ENCODE measurements around the gene CD38.
A peak's percentile ranks its signal among the peaks of the same experiment; 100 is the strongest.
"Not testable (repeated sequence)": the region's sequence is repeated elsewhere in the genome, so short reads cannot be mapped to it uniquely, and the experiment has no call there.

Gene CD38

DNA sequence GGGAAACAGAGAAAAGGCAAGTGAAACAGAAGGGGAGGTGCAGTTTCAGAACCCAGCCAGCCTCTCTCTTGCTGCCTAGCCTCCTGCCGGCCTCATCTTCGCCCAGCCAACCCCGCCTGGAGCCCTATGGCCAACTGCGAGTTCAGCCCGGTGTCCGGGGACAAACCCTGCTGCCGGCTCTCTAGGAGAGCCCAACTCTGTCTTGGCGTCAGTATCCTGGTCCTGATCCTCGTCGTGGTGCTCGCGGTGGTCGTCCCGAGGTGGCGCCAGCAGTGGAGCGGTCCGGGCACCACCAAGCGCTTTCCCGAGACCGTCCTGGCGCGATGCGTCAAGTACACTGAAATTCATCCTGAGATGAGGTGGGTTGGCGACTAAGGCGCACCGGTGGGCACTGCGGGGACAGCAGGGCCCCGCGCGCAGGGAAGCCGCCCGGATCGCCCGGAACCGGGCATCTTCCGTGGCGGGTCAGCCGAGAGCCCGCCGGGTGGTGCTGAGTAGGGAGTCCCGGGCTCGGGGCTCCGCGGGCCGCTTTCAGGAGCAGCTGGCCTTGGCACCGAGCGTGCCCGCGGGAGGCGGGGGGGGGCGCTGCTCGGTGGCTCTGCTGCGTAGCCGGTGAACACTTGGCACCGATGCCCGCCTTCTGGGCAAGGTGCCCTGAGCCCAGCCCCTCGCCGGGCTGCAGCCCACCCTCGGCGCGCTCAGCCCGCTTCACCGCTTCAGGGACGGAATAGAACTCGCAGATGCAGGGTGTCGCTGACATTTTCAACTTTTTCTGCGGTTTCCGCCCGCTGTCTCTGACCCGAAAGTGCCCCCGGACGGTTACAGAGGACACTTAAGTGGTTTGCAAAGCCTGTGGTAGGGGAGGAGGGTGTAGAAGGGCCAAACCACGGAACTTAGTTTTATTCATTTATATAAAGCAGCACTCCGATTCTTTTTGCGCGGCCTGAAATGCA lies at the start of gene CD38:
TSS of gene CD38 (plus strand) at position 40 of the 953 bp plus-strand sequence. CDS start at position 127, 87 bp downstream.
- DNase-seq: peak; percentile 17

DNA sequence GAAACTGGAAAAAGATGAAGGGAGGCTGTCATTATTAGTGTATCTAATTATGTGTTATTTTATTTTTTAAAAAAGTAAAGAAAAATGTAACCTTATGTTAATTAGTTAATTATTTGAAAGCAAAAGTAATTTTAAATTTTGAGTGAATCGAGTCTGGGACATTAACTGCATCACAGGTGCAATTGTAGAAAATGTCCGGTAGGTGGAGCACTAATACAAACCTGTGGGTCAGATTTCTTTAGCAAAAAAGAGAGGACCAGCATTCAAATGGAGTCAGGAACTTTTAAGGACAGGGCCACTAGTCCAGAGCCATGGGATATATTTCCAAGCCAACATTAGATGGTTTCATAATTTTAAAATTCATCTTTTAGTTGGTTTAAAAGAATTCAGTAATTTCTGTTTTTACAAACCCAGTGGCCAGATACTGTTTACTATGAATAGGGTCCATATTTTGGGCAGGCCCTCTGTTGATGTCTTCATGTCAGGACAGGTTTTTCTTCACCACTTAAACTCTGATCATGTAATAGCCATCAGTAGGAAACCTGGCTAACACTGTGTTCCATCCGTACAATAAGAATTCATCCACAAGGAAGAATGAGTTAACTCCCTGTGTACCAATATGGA lies 48.1 kb upstream of the CD38 start:
- DNase-seq: peak; percentile 67

DNA sequence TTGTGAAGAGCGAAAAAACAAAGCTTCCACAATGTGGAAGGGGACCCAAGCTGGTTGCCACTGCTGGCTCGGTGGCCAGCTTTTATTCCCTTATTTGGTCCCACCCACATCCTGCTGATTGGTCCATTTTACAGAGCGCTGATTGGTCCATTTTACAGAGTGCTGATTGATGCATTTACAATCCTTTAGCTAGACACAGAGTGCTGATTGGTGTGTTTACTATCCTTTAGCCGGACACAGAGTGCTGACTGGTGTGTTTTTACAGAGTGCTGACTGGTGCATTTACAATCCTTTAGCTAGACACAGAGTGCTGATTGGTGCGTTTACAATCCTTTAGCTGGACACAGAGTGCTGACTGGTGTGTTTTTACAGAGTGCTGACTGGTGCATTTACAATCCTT lies 45.1 kb upstream of the CD38 start:
- not testable (repeated sequence) for DNase-seq

DNA sequence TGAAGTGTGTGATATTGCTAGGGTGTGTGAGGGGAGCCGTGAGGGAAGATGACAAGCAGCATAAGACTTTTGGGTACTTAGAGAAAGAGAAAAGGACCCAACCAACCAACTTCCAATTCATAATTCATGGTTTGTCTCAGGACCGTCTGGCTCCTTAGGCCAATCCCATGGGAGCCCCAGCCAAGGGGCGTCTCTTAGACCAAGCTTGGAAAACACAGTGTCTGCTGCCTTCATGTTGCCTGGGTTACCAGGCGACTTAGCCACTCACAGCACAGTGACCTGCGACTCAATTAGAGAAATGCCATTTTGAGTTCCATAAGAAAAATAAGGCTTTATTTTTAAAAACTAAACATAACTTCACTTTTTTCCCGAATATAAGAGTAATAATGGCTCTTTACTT lies 42.6 kb upstream of the CD38 start:
- DNase-seq: no peak

DNA sequence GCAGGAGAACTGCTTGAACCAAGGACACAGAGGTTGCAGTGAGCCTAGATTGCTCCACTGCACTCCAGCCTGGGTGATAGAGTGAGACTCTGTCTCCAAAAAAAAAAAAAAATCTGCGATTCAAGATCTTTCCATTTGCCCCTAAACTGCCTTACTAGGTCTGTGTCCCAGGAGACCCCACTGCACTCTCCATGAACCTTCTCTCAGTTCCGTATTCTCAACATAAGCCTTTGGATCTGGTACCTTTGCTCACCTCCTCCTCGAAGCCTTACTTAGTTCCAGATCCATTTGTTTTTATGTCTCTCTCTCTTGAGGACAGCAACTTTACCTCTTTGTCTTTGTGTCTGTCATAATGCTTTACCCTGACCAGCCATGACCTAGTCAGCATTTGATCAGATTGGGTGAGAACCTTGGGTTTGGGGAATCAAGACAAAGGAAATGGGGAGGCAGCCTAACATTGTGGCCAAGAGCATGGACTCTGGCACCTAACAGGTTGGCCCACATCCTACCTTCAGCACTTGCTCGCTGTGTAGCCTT lies 41.5 kb upstream of the CD38 start:
- DNase-seq: no peak

DNA sequence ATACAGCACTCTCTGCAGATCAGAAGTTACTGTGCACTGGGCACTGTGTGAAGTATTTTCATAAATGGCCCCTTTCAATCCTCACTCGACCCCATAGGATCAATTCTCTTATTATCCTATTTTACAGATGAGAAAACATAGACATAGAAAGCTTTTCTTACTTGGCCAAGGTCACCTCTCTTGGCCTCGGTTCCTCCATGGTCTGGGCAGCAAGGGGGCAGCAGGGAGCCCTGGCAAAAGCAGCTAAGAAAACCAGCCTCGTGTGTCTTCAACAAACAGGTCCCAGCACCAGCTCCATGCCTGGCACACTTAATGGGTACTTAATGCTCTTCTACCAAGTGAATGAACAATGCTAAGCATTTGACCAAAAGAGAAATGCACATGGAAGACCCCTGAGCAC lies 40.9 kb upstream of the CD38 start:
- DNase-seq: no peak

DNA sequence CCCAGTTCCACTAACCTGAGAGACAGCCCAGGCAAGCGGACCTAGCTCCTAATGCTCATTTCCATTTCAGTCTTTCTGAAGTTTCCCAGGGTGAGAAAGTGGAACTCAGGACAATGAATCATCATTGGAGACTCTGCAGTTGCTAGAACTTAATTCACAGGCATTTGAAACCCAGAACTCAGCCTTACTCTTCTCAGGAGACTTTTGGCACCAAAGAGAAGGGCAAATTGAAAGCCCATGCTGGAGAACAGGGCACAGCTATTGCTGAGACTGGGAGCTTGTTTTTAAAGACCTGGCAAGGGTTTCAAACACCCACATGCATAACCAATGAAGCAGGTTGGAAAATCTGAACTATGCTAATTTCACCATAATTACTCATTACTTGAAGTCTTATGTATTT lies 39.3 kb upstream of the CD38 start:
- no peak for DNase-seq

DNA sequence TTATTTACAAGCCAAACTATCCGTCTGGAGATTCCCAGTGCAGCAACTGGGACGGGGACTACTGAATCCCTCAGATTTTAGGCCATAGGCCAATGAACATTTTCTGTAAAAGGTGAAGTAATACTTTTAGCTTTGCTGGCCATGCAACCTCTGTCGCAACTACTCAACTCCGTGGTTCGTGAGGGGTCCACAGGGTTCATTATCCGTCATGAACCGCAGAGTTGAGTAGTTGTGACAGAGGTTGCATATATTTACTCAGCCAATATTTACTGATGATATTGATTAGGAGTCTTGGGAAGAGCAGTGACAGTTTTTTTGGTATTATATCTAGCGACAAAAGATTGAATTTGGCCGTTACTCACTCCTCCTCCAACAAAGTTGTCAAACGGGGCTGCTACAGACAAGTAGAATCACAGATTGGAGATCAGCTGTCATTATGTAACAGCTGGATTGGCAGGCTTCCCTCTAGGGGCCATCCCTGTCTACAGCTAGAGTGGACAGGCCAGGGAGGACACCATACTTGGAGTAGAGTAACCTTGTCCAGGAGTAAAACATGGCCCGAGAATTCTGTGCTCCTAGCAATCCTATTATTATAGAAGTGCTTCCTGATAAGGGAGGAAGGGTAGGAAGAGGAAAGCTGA lies 37.2 kb upstream of the CD38 start:
- DNase-seq: no peak

DNA sequence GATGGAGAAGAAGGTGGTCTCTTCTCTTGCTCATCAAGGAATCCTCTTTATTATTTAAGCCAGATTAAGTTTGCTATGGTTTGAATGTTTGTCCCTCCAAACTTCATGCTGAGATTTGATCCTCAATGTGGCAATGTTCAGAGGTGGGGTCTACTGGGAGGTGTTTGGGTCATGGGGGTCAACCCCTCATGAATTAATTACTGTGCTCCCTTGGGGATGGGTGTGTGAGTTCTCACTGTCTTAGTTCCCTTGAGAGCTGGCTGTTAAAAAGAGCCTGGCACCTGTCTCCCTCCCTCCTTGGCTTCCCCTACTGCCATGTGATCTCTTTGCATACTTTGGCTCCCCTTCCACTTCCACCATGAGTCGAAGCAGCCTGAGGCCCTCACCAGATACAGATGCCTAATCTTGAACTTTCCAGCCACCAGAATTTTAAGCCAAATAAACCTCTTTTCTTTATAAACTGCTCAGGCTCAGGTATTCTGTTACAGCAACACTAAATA lies 36.0 kb upstream of the CD38 start:
- no peak for DNase-seq

DNA sequence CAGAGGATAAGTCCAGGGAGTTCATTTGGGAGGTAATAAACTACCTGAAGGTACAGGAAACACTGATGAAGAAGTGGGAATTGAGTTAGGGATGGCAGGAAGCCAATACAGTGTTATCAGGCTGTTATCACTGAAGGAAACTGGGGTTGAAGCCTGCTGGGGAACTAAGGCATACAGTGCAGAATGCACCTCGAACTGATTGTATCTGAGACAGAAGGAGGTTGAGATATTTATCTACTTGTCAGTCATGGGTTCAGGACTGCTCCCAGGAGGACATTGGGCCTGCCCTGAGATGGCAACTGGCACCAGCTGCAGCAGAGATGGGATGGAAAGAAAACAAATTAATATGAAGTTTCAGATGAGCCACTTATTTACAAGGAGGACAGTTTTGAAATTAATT lies 35.5 kb upstream of the CD38 start:
- no peak for DNase-seq

DNA sequence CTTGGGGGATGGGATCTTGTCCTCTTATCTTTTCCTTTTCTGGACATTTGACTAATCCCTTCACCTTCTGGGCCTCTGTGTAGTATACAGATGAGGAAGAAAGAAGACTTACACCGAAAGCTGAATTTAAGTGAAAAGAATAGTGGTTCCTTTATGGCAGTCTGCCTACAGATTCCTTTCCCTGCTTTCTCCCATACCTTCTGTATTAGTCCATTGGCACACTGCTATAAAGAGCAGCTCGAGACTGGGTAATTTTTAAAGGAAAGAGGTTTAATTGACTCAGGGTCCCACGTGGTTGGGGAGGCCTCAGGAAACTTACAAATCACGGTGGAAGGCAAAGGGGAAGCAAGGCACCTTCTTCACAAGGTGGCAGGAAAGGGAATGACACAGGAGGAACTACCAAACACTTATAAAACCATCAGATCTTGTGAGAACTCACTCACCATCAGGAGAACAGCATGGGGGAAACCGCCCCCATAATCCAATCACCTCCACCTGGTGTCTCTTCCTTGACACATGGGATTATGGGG lies 34.0 kb upstream of the CD38 start:
- no peak for DNase-seq

DNA sequence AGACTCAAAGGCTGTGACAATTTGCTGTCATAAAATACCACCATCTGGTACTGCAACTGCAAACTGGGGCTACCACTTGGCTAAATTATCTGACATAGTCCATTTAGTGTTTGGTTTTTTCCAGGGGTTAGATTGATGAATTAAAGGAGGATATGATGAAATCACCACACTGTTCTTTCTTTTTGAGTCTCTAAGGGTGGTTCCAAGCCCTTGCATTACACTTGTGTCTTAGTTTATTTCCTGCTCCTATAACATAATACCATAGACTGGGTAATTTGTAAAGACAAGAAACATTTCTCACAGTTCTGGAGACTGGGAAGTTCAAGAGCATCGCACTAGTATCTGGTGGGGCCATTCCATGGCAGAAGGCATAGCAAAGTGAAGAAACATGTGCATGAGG lies 32.0 kb upstream of the CD38 start:
- DNase-seq: no peak

DNA sequence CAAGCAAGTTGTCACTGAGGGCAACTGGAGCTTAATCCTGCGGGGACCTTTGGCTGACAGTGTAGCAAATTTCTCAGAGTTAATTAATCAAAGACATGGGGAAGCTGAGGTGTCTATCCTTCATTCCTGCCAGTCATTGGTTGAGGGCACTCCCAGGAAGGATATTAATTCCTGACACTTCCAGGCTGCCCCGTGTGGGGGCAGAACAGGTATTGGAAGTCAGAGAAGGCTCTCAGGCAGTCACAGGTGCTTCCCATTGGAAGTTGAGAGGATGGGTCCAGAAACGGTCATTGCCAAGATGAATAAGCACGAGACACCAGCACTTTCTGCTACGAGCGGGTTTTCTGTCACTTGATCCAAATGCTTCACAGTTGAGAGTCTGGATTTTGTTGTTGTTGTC lies 29.1 kb upstream of the CD38 start:
- DNase-seq: no peak

DNA sequence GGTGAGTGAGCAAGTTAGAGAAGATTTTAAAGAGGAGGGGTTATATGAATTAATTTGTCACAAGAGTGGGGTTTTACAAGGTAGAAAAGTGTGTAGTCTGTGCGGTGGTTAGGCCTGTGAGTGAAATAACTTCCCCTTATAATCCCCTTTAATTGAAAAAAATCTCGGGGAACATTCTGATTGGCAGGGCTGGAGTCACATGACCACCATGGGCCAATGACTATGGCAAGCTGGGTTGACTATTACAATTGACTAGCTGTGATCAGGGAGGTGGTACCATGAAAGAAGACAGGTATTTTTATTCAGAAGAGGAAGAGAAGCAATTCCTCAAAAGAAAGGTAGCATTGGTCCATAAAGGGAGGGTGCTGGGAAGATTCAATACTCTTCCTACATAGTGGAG lies 27.0 kb upstream of the CD38 start:
- DNase-seq: no peak

DNA sequence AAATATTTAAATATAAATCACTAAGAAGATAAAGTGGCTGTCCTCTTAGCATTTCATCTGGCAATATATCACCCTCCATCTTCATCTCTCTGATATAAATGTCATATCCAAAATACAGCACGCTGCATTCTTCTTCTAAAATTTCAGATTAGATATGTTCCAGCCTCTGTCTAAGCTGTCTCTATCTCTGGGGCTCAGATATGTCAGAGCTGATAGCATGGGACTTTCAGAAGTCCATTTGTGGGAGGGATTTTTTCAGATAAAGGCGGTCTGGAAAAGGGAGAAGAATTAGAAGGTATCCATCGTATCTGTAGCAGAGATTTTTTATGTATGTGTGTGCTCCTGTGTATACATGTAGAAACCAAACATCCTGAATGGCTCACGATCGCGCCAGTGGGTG lies 25.0 kb upstream of the CD38 start:
- DNase-seq: no peak

DNA sequence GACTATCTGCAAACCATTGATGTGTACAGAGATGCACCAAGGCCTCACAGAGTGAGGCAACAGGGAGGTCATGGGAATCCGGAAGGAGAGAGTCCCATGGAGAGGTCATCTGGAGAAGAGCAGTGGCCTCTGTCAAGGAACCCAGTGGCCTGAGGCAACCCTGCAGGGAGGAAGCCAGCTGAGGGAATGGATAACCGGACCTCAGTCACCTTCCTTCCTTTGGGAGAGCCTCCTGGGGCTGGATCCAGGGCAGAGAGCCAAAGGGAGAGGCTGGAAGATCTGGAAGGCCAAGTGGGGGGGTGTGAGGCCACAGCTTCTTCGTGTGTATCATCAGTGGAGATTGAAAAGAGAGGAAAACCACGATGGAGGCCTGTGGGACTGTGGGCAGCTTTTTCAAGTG lies 24.3 kb upstream of the CD38 start:
- no peak for DNase-seq

DNA sequence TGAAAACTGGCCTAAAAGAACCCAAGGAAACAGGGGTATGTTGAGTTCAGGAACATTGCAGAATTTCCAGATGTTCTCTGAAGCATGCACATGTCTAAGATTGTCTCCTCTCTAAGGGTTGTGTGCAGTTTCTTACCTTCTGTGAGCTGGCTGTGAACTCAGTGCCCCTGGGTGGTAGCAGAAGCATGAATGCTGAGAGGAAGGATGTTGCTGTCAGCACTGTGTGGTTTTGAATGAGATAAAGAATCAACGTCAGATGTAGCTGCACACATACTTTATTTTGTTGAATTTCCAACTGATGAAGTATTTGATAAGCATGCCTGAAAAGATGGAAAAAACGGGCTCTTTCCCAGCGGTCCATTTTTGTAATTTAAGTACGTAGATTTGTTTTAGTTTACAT lies 23.8 kb upstream of the CD38 start:
- DNase-seq: no peak

DNA sequence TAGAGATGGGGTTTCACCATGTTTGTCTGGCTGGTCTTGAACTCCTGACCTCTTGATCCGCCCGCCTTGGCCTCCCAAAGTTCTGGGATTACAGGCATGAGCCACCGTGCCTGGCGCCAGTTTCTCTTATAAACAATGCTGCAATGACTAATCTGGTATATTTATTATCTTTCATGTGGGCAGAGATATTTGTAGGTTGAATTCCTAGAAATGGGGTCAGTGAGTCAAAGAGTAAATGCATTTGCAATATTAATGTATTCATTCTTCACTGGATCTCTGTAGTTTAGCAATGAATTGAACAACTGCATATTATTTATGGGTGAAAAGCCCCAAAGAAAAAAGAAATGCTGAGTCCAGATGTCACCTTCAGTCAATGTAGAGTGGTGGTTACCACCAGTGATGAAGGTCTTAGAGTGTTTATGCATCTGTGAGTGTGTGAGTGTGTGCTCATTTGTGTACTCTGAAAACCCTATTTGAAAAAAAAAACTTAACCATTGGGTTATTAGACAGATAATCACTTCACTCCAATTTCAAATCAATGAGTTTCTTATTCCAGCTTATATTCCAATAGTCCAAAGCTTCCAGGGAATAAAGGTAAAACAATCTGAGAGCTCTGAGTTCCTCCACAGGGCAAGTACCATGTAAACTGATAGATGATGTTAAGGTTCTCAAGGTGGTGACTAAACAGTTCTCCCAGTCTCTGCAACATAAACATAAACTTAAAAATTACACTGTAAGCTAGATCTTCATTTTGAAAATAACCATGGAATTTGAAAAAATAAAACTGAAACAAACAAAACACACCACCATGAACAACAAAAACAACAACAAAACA lies 22.6 kb upstream of the CD38 start:
- peak; percentile 71 for DNase-seq

DNA sequence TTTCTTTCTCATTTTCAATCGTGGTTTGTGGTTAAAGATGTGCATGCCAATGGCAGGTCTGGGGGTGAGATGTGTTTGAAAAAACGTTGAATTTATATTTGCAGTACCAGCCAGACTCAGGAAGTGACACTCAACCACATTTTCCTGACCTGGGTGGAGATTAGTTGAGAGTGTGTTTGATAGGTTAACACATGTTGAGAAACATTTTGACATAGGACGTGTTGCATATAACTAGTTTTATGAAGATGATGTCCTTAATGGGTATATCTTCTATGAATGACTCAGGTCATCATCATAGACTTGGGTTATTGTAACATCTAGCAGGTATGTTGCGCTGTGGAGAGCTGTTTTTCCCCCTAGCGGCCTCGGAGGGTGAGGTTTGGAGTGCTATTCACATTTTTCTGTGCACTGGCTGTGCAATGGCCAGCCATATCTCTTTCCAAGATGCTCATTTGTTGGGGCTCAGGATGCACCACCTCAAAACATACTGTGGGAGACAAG lies 21.7 kb upstream of the CD38 start:
- peak; percentile 62 for DNase-seq

DNA sequence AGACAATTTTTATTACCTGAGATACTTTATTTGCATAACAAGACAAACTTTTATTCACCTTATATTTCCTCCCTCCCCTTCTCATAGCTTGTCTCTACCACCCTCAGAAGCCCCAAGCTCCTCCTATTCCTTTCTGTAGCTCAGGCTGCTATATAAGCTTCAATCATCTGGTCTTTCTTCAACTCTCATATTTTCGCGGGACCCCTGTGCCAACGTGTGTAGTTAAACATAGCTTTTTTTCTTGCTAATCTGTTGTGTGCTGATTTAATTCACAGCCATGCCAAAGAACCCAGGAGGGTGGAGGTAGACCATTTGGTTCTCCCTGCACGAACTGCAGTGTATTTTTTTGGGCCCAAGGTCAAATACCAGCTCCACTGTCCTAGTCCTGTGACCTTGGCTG lies 21.1 kb upstream of the CD38 start:
- DNase-seq: no peak

DNA sequence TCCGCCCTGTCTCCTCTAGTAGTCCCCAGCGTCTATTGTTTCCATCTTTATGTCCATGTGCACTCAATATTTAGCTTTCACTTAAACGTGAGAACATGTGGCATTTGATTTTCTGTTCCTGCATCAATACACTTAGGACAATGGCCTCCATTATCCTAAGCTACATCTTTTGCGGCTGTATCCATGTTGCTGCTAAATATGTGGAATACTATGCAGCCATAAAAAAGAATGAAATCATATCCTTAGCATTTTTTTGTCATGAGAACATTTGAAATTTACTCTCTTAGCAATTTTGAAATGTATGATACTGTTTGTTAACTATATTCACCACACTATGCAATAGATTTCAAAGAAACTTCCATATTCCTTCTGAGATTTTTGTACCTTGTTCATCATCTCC lies 19.8 kb upstream of the CD38 start:
- DNase-seq: no peak

DNA sequence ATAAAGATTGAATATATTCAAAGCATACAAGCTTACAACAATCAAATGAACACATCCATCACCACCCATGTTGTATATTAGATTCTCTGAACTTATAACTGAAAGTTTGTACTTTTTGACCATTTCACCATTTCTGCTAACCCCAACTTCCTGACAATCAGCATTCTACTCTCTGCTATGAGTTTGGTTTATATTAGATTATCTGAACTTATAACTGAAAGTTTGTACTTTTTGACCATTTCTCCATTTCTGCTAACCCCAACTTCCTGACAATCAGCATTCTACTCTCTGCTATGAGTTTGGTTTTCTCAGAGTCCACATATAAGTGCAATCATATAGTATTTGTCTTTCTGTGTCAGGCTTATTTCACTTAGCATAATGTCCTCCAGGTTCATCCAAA lies 15.7 kb upstream of the CD38 start:
- DNase-seq: not testable (repeated sequence)

Data from kidney glomerular epithelial cell (primary cell).